Stimulated activated CD8-positive, alpha-beta memory T cell treated with anti-CD3 and anti-CD28 coated beads, Interleukin-4, amount 100 ng/mL, for 4 hours (primary cell): ENCODE results near the gene ZNF317.
A peak's percentile ranks its signal among the peaks of the same experiment; 100 is the strongest.
"Not testable (repeated sequence)": the region's sequence is repeated elsewhere in the genome, so short reads cannot be mapped to it uniquely, and the experiment has no call there.

Source experiments
- DNase-seq, 2 donors: peaks; one replicate each; pipeline ENCODE4 v3.0.0-alpha.2; 2020; ENCODE audit warnings: low read depth in 2 of 2, low spot score in 1 of 2

Gene ZNF317

GRCh38 chr19:9171393-9171991 lies 31.3 kb downstream of the ZNF317 start:
- no peak for DNase-seq

GRCh38 chr19:9175326-9175725 lies 35.1 kb downstream of the ZNF317 start:
- no peak for DNase-seq

GRCh38 chr19:9178901-9179300 lies 38.7 kb downstream of the ZNF317 start, which contains the start of gene OR7D2:
Gene OR7D2 (plus strand): TSS chr19:9178979. CDS start chr19:9185782, 6,803 bp downstream.
- DNase-seq = no peak

GRCh38 chr19:9183000-9183399 lies 42.8 kb downstream of the ZNF317 start:
- DNase-seq = no peak

GRCh38 chr19:9187191-9187590 lies 47.0 kb downstream of the ZNF317 start:
- DNase-seq = no peak

- DNase-seq = no peak
These were observed 49.3 kb downstream of the ZNF317 start for GRCh38 chr19:9189535-9189934.

- DNase-seq = not testable (repeated sequence)
These were observed 57.8 kb downstream of the ZNF317 start for GRCh38 chr19:9198044-9198443.

- DNase-seq = peak; percentile 23 to 44
These were observed 65.4 kb downstream of the ZNF317 start for GRCh38 chr19:9205501-9206113.
